Stimulated activated memory B cell treated with anti-CD40 and anti-IgM and Interleukin-4, amounts not matched to agents 10 μg/mL and 1 μg/mL and 100 μg/mL, for 72 hours (primary cell): ENCODE measurements around the gene GRIA2.
"Not testable (repeated sequence)": the region's sequence is repeated elsewhere in the genome, so short reads cannot be mapped to it uniquely, and the experiment has no call there.

ENCODE experiments used
- ATAC-seq: fragments of 150-1000 bp; cut with Tn5 transposase; 2 replicates; pipeline ENCODE4 v1.10.0; 2021
- H3K27ac Mint-ChIP-seq: one replicate; pipeline ENCODE4 v1.8.0; 2022; ENCODE audit warnings: mild to moderate bottlenecking, mixed read lengths
- H3K27me3 Mint-ChIP-seq: one replicate; pipeline ENCODE4 v1.8.0; 2022; ENCODE audit warnings: mixed read lengths
- H3K36me3 Mint-ChIP-seq: one replicate; pipeline ENCODE4 v1.8.0; 2022; ENCODE audit warnings: mixed read lengths
- H3K4me1 Mint-ChIP-seq: one replicate; pipeline ENCODE4 v1.8.0; 2022; ENCODE audit warnings: mixed read lengths
- H3K4me3 Mint-ChIP-seq: one replicate; pipeline ENCODE4 v1.8.0; 2022; ENCODE audit warnings: mild to moderate bottlenecking, moderate library complexity, mixed read lengths
- H3K9me3 Mint-ChIP-seq: one replicate; pipeline ENCODE4 v1.8.0; 2022; ENCODE audit warnings: mixed read lengths

The GRIA2 gene

GRCh38 chr4:157226035-157226434, 5.5 kb downstream of the GRIA2 start:
- H3K4me1 Mint-ChIP-seq, result no peaks in the 10 kb centered on the region
- peaks cover 20% of the 10 kb centered on the region for H3K27me3 Mint-ChIP-seq
- H3K36me3 Mint-ChIP-seq, result no peaks in the 10 kb centered on the region
- no peak overlapping the region for H3K27ac Mint-ChIP-seq
- H3K9me3 Mint-ChIP-seq, result peaks cover 10% of the 10 kb centered on the region
- ATAC-seq, result no peak
- H3K4me3 Mint-ChIP-seq, result no peak overlapping the region

GRCh38 chr4:157226601-157227000, 6.1 kb downstream of the GRIA2 start:
- peaks cover 16% of the 10 kb centered on the region for H3K27me3 Mint-ChIP-seq
- no peak overlapping the region for H3K4me3 Mint-ChIP-seq
- H3K36me3 Mint-ChIP-seq, result no peaks in the 10 kb centered on the region
- no peak overlapping the region for H3K27ac Mint-ChIP-seq
- no peaks in the 10 kb centered on the region for H3K4me1 Mint-ChIP-seq
- no peak for ATAC-seq
- peaks cover 8% of the 10 kb centered on the region for H3K9me3 Mint-ChIP-seq

GRCh38 chr4:157231525-157231924, 11.0 kb downstream of the GRIA2 start:
- peaks cover 2% of the 10 kb centered on the region for H3K9me3 Mint-ChIP-seq
- H3K4me1 Mint-ChIP-seq, result no peaks in the 10 kb centered on the region
- no peak for ATAC-seq
- no peak overlapping the region for H3K4me3 Mint-ChIP-seq
- no peaks in the 10 kb centered on the region for H3K36me3 Mint-ChIP-seq
- no peak overlapping the region for H3K27ac Mint-ChIP-seq
- H3K27me3 Mint-ChIP-seq, result no peaks in the 10 kb centered on the region

GRCh38 chr4:157242871-157243270, 22.3 kb downstream of the GRIA2 start:
- Mint-ChIP-seq H3K27me3 (no peaks in the 10 kb centered on the region), H3K4me3 (no peak overlapping the region), H3K27ac (no peak overlapping the region), H3K9me3 (no peaks in the 10 kb centered on the region), H3K36me3 (no peaks in the 10 kb centered on the region), H3K4me1 (no peaks in the 10 kb centered on the region)
- no peak for ATAC-seq

- Mint-ChIP-seq H3K27me3 (no peaks in the 10 kb centered on the region), H3K36me3 (no peaks in the 10 kb centered on the region)
These were observed 23.8 kb downstream of the GRIA2 start for GRCh38 chr4:157244348-157244747.

GRCh38 chr4:157245351-157245750, 24.8 kb downstream of the GRIA2 start:
- H3K27ac Mint-ChIP-seq, result no peak overlapping the region
- no peak for ATAC-seq
- H3K9me3 Mint-ChIP-seq, result no peaks in the 10 kb centered on the region
- no peaks in the 10 kb centered on the region for H3K27me3 Mint-ChIP-seq
- no peak overlapping the region for H3K4me3 Mint-ChIP-seq
- H3K4me1 Mint-ChIP-seq, result no peaks in the 10 kb centered on the region
- no peaks in the 10 kb centered on the region for H3K36me3 Mint-ChIP-seq

More at GRCh38 chr4:157244348-157244747, 23.8 kb downstream of the GRIA2 start:
- no peaks in the 10 kb centered on the region for H3K4me1 Mint-ChIP-seq
- no peak for ATAC-seq
- H3K27ac Mint-ChIP-seq, result no peak overlapping the region
- H3K9me3 Mint-ChIP-seq, result no peaks in the 10 kb centered on the region
- H3K4me3 Mint-ChIP-seq, result no peak overlapping the region

GRCh38 chr4:157246964-157247363, 26.4 kb downstream of the GRIA2 start:
- Mint-ChIP-seq H3K27me3 (no peaks in the 10 kb centered on the region), H3K36me3 (no peaks in the 10 kb centered on the region), H3K9me3 (no peaks in the 10 kb centered on the region), H3K27ac (no peak overlapping the region), H3K4me1 (no peaks in the 10 kb centered on the region), H3K4me3 (no peak overlapping the region)
- no peak for ATAC-seq

GRCh38 chr4:157258165-157258564, 37.6 kb downstream of the GRIA2 start:
- H3K4me1 Mint-ChIP-seq, ATAC-seq, H3K36me3 Mint-ChIP-seq, H3K27me3 Mint-ChIP-seq, H3K4me3 Mint-ChIP-seq, H3K27ac Mint-ChIP-seq: not testable (repeated sequence)
- peaks cover 12% of the 10 kb centered on the region for H3K9me3 Mint-ChIP-seq

- ATAC-seq, result no peak
- H3K9me3 Mint-ChIP-seq, result peaks cover 10% of the 10 kb centered on the region
- H3K4me3 Mint-ChIP-seq, result no peak overlapping the region
- no peaks in the 10 kb centered on the region for H3K4me1 Mint-ChIP-seq
- no peaks in the 10 kb centered on the region for H3K27me3 Mint-ChIP-seq
- H3K27ac Mint-ChIP-seq, result no peak overlapping the region
- no peaks in the 10 kb centered on the region for H3K36me3 Mint-ChIP-seq
These were observed 44.8 kb downstream of the GRIA2 start for GRCh38 chr4:157265281-157265680.

- Mint-ChIP-seq H3K9me3 (peaks cover 12% of the 10 kb centered on the region), H3K4me1 (no peaks in the 10 kb centered on the region), H3K36me3 (no peaks in the 10 kb centered on the region), H3K27ac (no peak overlapping the region), H3K4me3 (no peak overlapping the region), H3K27me3 (no peaks in the 10 kb centered on the region)
- no peak for ATAC-seq
These were observed 49.6 kb downstream of the GRIA2 start for GRCh38 chr4:157270108-157270507.

- no peaks in the 10 kb centered on the region for H3K27me3 Mint-ChIP-seq
- H3K4me1 Mint-ChIP-seq, result no peaks in the 10 kb centered on the region
- no peak for ATAC-seq
- no peaks in the 10 kb centered on the region for H3K36me3 Mint-ChIP-seq
- no peak overlapping the region for H3K4me3 Mint-ChIP-seq
- peaks cover 12% of the 10 kb centered on the region for H3K9me3 Mint-ChIP-seq
- no peak overlapping the region for H3K27ac Mint-ChIP-seq
These were observed 50.0 kb downstream of the GRIA2 start for GRCh38 chr4:157270552-157270951.

GRCh38 chr4:157271166-157271869, 50.8 kb downstream of the GRIA2 start:
- H3K9me3 Mint-ChIP-seq, result peaks cover 12% of the 10 kb centered on the region
- ATAC-seq, result no peak
- H3K4me3 Mint-ChIP-seq, result no peak overlapping the region
- no peaks in the 10 kb centered on the region for H3K36me3 Mint-ChIP-seq
- H3K27me3 Mint-ChIP-seq, result no peaks in the 10 kb centered on the region
- no peak overlapping the region for H3K27ac Mint-ChIP-seq
- H3K4me1 Mint-ChIP-seq, result no peaks in the 10 kb centered on the region

GRCh38 chr4:157280673-157281072, 60.1 kb downstream of the GRIA2 start:
- Mint-ChIP-seq H3K9me3 (peaks cover 3% of the 10 kb centered on the region), H3K4me3 (no peak overlapping the region), H3K27ac (no peak overlapping the region), H3K36me3 (no peaks in the 10 kb centered on the region), H3K4me1 (no peaks in the 10 kb centered on the region), H3K27me3 (no peaks in the 10 kb centered on the region)
- no peak for ATAC-seq

- no peak for ATAC-seq
- Mint-ChIP-seq H3K9me3 (peaks cover 3% of the 10 kb centered on the region), H3K36me3 (no peaks in the 10 kb centered on the region), H3K4me3 (no peak overlapping the region), H3K27ac (no peak overlapping the region), H3K4me1 (no peaks in the 10 kb centered on the region), H3K27me3 (no peaks in the 10 kb centered on the region)
These were observed 61.5 kb downstream of the GRIA2 start for GRCh38 chr4:157282019-157282418.

- Mint-ChIP-seq H3K27me3 (no peaks in the 10 kb centered on the region), H3K9me3 (peaks cover 3% of the 10 kb centered on the region), H3K4me1 (no peaks in the 10 kb centered on the region), H3K4me3 (no peak overlapping the region), H3K36me3 (no peaks in the 10 kb centered on the region), H3K27ac (no peak overlapping the region)
- no peak for ATAC-seq
These were observed 66.9 kb downstream of the GRIA2 start for GRCh38 chr4:157287445-157287844.

- no peaks in the 10 kb centered on the region for H3K36me3 Mint-ChIP-seq
These were observed 70.1 kb downstream of the GRIA2 start for GRCh38 chr4:157290622-157291021.

More at GRCh38 chr4:157290622-157291021, 70.1 kb downstream of the GRIA2 start:
- Mint-ChIP-seq H3K4me1 (no peaks in the 10 kb centered on the region), H3K9me3 (peaks cover 5% of the 10 kb centered on the region), H3K4me3 (no peak overlapping the region), H3K27me3 (no peaks in the 10 kb centered on the region), H3K27ac (no peak overlapping the region)
- no peak for ATAC-seq
